IPS DF 4.7 (cell line): ENCODE data around the gene TSHZ1.
"Not testable (repeated sequence)": the region's sequence is repeated elsewhere in the genome, so short reads cannot be mapped to it uniquely, and the experiment has no call there.

Experiments
- DNase-seq: peaks from one replicate; pipeline ENCODE4 v3.0.0-alpha.2; 2013; ENCODE audit warnings: low spot score; ENCODE audit errors: extremely low read depth

The TSHZ1 gene

DNA sequence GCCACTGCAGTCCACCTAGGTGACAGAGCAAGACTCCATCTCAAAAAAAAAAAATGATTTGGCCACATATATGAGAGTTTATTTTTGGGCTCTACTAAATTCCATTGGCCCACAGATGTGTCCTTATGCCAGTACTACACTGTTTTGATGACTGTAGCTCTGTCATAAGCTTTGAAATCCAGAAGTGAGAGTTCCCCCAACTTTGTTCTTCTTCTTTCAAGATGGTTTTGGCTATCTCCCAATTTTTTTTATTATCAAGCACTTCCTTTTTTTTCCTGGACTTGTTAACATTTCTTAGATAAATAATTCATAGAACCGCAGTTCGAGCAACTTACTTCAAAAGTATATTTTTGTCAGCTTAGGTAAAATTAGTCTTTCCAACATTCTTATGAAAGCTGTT is 96.9 kb downstream of the TSHZ1 start:
- DNase-seq, result no peak

DNA sequence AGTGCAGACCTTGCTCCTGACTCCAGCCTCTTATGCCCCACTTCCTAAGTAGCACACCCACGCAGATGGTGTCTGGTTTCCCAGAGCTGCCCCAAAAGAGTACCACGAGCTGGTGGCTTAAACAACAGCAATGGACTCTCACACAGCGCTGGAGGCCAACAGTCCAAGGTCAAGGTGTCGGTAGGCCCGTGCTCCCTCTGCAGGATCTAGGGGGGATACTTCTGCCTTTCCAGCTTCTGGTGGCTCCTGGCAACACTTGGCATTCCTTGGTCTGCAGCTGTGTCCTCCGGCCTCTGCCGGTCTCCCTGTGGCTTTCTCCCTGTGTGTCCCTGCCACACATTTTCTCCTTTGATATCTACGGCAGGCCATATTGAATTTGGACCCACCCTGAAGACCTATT is 99.0 kb downstream of the TSHZ1 start:
- no peak for DNase-seq

DNA sequence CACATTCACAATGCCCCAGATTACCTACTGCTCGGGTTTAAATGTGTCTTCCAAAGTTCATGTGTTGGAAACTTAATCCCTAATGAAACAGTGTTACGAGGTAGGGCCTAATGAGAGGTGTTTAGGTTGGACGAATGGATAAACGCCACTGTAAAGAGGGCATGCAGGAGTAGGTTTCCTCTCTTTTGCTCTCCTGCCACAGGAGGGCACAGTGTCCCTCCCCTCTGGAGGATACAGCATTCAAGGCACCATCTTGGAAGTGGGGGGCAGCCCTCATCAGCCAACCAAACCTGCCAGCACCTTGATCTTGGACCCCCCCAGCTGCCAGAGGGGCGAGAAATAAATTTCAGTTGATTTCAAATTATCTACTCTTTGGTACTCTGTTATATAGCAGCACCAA is 103.5 kb downstream of the TSHZ1 start:
- DNase-seq, result no peak

DNA sequence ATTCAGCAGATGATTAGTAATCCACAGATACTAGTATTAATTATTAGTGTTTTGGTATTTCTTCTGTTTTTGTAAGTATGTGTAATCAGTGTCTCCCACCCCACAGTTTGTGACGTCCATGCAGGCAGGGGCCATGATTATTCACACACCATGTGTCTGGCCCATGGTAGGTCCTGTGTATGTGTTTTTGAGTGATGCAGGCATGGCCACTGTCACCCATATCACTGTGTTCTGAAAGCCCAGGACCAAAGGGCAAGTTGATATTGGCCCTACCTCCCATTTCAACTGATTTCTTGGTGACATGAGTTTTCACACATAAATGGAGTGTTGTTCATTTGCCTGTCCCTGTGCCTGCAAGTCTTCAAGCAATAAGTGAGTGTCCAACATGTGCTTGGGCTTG is 104.0 kb downstream of the TSHZ1 start:
- no peak for DNase-seq

DNA sequence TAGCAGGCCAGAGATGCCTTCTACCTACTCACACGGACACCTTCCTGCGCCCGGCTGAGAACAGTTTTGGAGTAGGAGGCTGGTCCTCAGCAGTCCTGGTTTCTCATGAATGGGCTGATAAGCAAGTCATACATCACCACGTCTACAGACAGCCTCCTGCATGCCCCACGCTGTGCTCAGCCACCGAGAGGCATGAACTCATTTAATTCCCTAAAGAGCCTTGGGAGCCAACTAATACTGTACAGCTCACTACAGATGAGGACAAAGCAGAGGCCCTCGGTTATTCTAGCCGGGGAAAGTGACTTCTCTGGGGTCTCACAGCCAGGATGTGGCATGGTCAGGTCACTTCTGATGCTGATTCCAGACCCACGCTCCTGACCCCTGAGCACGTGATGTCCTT is 105.6 kb downstream of the TSHZ1 start:
- DNase-seq, result no peak

DNA sequence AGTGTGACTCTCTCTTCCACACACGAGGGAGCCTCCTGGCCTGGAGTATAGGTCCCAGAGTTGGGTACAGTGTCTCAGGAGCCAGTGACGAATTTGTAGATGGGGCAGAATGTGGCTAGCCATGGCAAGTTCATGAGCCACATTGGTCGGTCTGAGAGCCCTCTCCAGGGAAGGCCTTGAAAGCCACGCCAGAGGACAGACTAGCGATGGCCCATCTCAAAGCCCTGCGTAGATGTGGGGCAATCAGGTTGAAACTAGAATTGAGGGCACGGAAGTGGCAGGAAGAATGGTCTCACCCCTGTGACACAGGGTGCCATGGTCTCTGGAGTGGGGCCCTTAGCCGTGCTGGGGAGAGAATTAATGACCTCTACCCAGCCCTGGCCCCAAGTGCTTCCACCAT is 106.2 kb downstream of the TSHZ1 start:
- DNase-seq, result no peak

DNA sequence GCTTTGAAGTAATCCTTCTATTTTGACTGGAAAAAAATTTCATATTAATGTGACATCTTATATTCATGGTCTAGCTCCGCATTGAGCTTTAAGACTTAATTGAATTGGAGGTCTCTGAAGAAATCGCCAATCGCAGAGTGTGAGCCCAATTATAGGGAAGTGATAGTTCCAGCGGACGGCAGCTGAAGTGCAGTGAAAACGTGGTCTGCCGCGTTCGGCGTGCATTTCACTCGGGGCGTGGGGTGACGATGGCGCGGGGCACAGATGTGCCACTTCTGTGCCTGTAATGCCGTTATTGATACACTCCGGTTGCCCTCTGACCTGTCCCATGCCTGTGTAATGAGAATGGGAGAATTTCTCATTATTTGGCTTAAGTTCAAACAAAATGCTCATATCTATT is 106.7 kb downstream of the TSHZ1 start:
- no peak for DNase-seq

DNA sequence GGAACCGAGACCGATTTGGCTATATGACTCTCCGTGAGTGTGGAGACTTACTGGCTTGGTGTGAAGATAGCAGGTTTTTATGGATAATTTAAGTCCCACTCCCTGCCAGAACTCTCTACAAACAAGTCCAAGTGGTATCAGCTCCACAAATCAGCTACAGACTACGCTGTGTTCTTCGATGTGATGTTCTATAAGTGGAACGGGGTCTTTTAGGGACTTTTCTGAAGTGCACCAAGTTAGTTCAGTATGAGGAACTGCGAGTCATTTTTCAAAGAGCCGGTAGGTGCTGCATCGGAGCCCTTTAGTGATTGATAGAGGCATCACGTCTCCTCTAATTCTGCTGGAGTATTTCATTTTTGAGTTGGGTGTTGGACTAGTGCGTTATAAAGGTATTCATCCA is 107.1 kb downstream of the TSHZ1 start:
- DNase-seq, result no peak

DNA sequence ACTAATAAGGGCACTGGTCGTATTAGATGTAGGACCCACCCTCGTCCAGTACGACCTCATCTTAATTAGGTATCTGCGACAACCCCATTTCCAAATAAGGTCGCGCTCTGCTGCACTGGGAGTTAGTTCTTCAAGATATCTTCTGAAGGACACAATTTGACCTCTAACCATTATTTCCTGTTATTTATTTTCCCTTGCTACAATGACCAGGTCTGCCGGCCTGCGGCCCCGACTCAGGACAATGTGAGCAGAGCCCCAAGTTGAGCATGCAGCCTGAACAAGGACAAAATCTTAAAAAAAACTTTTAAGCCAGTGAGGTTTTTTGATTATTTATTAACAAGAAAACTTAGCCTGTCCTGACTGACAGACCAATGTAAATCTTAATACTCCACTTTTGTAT is 109.3 kb downstream of the TSHZ1 start:
- DNase-seq, result no peak

DNA sequence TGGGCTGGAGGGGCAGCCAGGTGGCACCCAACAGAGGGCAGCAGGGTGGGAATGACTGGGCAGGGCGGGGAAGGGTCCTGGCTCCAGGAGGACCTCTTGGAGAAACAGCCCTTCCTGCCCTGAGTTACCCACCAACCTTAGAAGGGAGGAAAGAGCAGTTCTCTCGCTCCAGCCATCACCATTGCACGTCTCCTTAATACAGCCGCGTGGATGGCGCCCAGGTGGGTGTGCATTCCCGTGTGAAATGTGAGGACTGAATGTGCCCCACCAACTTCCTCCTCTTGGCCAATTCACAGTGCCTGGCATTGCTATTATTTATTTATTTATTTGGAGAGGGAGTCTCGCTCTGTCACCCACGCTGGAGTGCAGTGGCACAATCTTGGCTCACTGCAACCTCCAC is 109.9 kb downstream of the TSHZ1 start:
- no peak for DNase-seq

DNA sequence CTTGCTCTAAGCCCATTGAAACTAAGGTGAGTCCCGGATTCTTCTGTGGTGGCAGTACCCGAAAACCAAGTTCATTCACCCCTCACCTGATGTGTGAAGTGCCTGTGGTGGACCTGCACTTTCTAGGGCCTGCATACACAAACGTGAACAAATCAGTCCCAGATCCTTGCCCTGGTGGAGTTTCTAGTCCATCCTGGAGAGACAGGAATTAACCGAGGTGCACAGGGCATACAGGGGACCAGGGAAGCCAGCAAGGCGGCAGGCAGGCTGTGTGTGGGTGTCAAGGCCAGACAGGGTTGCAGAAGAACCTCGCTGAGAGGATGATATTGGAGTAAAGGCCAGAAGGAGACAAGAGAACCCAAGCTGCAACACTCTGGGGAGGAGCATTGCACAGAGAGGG is 110.8 kb downstream of the TSHZ1 start:
- DNase-seq, result no peak

DNA sequence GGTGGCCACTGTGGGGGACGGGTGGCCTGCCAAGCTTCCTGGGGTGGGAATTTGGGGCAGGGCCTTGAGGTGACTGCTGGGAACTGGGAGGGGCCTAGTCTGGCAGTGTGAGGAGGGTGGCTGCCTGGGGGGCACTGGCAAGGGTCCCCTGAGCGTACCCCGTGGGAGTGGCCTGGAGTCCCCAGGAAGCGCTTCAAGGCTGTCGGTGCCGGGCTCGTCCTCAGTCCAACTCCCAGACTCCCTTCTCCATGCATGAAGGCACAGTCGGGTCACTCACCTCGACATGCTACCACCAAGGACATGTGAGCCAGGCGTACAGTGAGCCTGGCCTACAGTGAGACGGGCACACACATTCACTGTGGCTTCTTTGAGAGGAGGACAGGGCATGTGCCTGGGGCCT is 111.6 kb downstream of the TSHZ1 start:
- DNase-seq, result no peak

DNA sequence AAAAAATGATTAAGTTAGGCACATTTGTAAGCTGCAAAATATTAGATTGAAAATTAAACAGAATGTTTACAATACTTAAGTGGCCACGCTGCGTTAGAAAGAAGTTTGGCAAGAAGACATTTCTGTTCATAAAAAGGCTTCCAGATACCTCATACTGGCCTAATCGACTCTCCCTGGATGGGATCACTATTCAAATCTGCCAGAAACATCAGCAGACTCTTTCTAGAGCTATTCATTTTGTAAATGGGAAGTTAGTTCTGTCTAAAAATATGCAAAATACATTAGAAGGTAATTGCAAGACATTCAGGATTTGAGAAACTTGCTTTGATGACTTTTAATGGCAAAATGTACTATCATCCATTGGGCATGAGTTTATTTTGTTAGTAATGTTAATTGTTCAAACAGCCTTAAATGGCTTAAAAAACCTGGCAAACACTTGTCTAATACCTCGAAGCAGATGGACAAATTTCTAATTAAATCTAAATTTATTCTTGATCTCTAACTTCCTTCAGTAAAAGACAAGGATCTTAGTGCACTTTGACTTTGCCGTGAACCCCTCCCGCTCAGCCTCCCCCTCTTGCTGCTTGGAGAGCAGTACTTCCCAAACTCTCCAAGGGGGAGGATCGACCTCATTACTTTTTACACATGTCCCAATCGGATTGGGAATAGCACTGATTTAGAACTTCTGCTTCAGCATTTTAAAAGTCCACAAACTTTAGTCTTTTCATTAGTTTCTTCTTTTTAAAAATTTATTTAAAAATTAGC is 113.4 kb downstream of the TSHZ1 start:
- no peak for DNase-seq

DNA sequence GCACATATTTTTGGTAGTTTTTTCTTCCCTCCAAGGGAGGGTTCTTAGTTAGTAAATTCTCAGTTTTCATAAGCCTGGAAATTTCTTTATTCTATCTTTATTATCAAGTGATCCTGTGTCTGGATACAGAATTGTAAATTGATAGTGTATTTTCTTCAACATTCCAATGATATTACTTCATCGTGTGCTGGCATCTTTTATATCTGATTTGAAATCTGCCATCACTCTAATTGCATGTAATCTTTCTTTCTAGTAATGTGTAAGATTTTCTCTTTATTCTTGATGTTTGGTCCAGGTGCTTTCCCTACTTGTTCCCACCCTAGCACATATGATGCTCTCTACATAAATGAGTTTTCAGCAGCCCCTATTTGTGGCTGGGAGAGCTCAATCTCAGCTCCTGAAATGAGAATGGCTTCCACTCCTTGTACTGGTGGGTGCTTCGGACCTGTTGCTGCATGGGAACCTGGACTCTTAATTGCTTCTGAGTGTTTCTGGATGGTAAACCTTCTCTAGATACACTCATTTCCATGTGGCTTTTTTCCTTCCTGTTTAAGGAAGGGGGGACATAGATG is 114.2 kb downstream of the TSHZ1 start:
- no peak for DNase-seq

DNA sequence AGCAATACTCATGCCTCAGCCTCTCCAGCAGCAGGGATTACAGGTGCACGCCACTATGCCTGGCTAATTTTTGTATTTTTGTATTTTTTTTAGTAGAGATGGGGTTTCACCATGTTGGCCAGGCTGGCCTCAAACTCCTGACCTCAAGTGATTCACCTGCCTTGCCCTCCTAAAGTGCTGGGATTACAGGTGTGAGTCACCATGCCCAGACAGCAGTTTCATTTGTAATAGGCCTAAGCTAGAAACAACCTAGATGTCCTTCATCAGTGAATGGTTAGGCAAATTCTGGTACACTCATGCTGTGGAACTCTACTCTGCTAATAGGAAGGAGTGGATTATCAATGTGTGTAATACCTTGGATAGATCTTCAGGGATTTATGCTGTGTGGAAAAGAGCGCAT is 119.2 kb downstream of the TSHZ1 start:
- DNase-seq, result not testable (repeated sequence)

DNA sequence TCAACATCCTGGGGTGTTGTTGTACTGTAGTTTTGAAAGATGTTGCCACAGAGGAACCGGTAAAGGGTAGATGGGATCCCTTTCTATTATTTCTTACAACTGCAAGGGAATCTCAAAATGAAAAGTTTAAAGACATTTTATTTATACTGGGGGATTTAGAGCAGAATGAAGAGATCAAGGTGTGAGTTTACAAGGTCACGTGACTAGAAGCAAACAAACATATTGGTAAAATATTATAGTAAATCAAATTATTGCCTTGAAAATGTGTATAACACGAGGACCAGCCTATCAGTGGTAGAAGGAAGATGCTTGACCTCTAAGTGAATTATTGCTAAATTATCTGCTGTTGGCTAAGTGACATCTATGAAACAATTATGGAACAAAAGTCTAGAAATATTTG is 119.7 kb downstream of the TSHZ1 start:
- DNase-seq, result no peak

DNA sequence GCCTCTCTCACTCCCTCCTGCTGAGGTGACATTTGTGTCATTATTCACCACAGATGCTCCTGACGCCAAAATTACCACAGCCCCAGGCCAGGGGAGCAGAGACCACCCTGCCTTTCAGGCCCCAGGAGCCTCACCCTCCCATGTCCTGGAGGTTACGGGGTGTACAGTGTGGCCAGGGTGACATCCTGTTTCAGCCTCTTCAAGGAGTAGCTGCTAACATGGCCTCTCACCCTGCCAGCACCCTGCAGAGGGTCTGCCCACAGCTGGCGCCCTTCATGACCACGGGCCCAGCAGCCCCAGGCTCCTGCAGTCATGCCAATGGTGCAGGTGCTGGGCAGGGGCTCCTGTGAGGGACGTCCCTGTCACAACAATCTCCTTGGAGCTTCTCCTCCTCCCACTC is 124.3 kb downstream of the TSHZ1 start:
- DNase-seq, result no peak

DNA sequence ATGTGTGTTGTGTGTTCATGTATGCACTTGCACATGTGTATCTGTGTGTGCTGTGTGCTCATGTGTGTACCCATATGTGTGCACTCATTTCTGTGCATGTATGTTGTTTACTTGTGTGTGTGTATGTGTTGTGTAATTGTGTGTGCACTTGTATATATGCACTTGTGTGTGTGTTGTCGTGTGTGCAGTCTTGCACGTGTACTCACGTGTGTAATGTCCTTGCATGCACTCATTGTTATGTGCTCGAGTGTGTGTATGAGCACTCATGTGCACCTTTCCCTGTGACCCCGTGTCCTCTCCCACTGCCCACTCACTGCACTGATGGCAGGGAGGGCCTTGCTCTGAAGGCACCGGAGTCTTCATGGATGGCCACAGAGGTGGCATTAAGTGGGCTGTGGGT is 124.9 kb downstream of the TSHZ1 start:
- no peak for DNase-seq

DNA sequence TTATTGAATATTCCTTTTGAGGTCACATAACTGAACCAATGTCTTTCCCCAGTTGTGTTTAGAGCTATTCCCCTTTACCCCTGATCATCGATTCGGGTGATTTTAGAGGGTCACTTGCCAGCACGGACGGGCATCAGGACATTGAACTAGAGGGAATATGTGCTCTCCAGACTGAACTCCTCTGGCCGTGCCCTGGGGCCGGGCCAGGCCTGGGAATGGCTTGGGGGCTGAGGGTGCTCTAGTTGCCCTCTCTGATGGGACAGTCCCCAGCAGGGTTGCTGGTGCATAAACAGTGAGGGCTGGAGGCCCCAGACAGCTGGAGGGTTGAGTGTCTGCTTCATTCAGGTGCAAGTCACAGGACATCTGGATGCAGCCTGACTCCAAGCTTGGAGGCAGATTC is 126.2 kb downstream of the TSHZ1 start:
- no peak for DNase-seq

DNA sequence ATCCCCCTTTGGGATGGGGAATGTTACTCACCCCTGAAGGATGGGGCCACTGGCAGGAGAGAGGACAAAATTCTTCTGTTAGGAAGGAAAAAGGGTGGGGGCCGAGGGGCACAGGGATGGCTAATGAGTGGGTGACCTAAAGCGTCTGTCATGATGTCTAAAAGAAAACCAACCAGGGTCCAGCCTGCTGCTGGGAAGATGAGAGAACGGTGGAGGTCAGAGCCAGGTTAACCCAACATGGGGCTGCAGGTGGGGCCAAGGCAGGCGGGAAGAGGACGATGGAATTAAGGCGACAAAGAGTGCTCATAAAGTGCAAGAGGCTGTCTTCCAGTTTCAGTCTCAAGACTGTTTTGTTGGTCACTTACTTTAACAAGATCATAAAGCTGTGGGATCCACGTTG is 126.8 kb downstream of the TSHZ1 start:
- no peak for DNase-seq

DNA sequence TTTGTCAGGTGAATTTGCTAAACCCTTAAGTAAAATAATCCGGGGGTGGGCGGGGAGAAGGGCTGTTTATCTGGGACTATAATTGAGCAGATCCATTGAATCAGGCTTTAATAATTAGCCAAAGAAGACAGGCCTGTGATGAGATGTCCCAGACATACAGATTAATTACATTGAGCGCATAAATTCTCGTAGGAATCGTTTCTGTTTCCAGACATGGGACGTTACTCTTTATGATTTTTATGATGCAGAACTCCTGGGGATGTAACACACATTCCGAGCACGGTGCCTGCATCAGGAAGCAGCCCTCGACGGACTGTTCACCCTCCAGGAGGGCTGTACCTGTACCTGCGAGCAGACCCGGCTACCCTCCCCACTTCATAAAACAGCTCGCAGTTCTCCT is 128.0 kb downstream of the TSHZ1 start:
- no peak for DNase-seq
